ENCODE results near the gene RNLS. TPM values are rescaled to one million over a fixed set of nuclear protein-coding genes. Genes with fewer than 3 reads are reported as not detected.

The RNLS gene
- total RNA-seq, 1 experiment from 2014 or later: not detected

DNA sequence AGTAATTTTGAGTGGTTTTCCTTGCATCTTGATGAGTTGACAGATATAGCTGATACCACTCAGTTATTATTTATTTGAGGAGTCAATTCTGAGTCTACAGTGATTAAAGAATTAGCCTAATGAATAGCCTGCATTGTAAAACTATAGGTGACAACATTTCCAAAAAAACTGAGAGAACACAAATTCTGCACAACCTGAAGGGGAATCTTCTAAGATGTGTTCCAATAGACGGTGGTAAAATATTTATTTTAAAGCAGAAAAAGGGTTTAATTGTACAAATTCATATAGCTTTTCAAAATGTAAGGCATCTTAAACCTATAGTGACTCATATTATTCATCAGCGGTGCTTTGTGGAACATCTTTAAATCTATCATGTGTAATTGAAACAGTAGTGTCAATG, 200.4 kb downstream of the RNLS start:
- intact Hi-C loops (cut with micrococcal nuclease): loop anchor here (10.0 kb wide), 1 partner anchor 848 kb away; no protein-coding TSS in a partner anchor
- CTCF ChIA-PET: no interaction called here
- TF ChIP-seq SIN3A (IDR thresholded peaks at IDR 0.05; ENCODE audit: low read depth) (no peak), EGR1 (IDR thresholded peaks at IDR 0.05; ENCODE audit: low read depth) (no peak), SP1 (IDR thresholded peaks at IDR 0.05; ENCODE audit: low read depth) (no peak), CEBPB (IDR thresholded peaks at IDR 0.05; ENCODE audit: low read depth) (no peak), POLR2A (IDR thresholded peaks at IDR 0.05; ENCODE audit: borderline replicate concordance, extremely low read depth, insufficient read depth, insufficient read length) (no peak), ZFX (IDR thresholded peaks at IDR 0.05) (no peak), SRF (IDR thresholded peaks at IDR 0.05; ENCODE audit: low read depth) (no peak), EZH2 (IDR thresholded peaks at IDR 0.05) (no peak), FOSL1 (IDR thresholded peaks at IDR 0.05; ENCODE audit: low read depth) (no peak), EZH2phosphoT487 (IDR thresholded peaks at IDR 0.05; ENCODE audit: borderline replicate concordance) (no peak), CBX3 (IDR thresholded peaks at IDR 0.05; ENCODE audit: low read depth) (no peak), ZNF274 (IDR thresholded peaks at IDR 0.05; ENCODE audit: low read depth, low read length) (no peak)
- TF ChIP-seq, protein P1, sequence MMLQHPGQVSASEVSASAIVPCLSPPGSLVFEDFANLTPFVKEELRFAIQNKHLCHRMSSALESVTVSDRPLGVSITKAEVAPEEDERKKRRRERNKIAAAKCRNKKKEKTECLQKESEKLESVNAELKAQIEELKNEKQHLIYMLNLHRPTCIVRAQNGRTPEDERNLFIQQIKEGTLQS (IDR thresholded peaks at IDR 0.05): no peak
- TF ChIP-seq, protein P2, sequence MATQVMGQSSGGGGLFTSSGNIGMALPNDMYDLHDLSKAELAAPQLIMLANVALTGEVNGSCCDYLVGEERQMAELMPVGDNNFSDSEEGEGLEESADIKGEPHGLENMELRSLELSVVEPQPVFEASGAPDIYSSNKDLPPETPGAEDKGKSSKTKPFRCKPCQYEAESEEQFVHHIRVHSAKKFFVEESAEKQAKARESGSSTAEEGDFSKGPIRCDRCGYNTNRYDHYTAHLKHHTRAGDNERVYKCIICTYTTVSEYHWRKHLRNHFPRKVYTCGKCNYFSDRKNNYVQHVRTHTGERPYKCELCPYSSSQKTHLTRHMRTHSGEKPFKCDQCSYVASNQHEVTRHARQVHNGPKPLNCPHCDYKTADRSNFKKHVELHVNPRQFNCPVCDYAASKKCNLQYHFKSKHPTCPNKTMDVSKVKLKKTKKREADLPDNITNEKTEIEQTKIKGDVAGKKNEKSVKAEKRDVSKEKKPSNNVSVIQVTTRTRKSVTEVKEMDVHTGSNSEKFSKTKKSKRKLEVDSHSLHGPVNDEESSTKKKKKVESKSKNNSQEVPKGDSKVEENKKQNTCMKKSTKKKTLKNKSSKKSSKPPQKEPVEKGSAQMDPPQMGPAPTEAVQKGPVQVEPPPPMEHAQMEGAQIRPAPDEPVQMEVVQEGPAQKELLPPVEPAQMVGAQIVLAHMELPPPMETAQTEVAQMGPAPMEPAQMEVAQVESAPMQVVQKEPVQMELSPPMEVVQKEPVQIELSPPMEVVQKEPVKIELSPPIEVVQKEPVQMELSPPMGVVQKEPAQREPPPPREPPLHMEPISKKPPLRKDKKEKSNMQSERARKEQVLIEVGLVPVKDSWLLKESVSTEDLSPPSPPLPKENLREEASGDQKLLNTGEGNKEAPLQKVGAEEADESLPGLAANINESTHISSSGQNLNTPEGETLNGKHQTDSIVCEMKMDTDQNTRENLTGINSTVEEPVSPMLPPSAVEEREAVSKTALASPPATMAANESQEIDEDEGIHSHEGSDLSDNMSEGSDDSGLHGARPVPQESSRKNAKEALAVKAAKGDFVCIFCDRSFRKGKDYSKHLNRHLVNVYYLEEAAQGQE (IDR thresholded peaks at IDR 0.05; ENCODE audit: low read depth): no peak
- TF ChIP-seq, protein P3, sequence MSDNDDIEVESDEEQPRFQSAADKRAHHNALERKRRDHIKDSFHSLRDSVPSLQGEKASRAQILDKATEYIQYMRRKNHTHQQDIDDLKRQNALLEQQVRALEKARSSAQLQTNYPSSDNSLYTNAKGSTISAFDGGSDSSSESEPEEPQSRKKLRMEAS (IDR thresholded peaks at IDR 0.05): no peak
- Histone ChIP-seq H3K79me2 (ENCODE audit: insufficient read depth, low read length) (no peaks in the 10 kb centered on the region), H3K4me3 (replicated peaks in 1 of 2; ENCODE audit: low read depth in 1 of 2, low read length in 2 of 2) (no peak overlapping the region), H3K36me3 (ENCODE audit: control insufficient read depth in 1 of 2, insufficient read depth in 2 of 2, low read length in 2 of 2) (no peaks in the 10 kb centered on the region), H3K9me3 (ENCODE audit: control insufficient read depth in 1 of 2, insufficient read depth in 1 of 2, low read depth in 1 of 2, low read length in 2 of 2) (no peaks in the 10 kb centered on the region), H3K27me3 (ENCODE audit: insufficient read depth, low read length) (no peaks in the 10 kb centered on the region), H3K4me1 (ENCODE audit: control insufficient read depth in 1 of 2, insufficient read depth in 2 of 2, low read length in 2 of 2) (peaks cover 26 to 30% of the 10 kb centered on the region in 2 experiments), H3K9ac (ENCODE audit: low read length) (no peak overlapping the region), H3K4me2 (ENCODE audit: low read length) (no peak overlapping the region), H3K9me2 (ENCODE audit: insufficient read depth) (no peaks in the 10 kb centered on the region), H3K27ac (ENCODE audit: low read depth, low read length) (no peak overlapping the region), H4K20me1 (ENCODE audit: insufficient read depth) (no peaks in the 10 kb centered on the region), H2AFZ (ENCODE audit: low read depth, low read length, poor library complexity, severe bottlenecking) (peak overlapping the region; percentile 36)
- POLR2A ChIA-PET: interaction anchor here (1.2 kb wide), 1 partner anchor 532 kb away, joined by 3 read pairs; no protein-coding TSS in a partner anchor
- no peak for ATAC-seq
- DNase-seq (ENCODE audit: low read depth, low spot score): no peak
- BruUV-seq (replicated peaks): no TSS peak
- RAD21 ChIA-PET (ENCODE audit: low non-redundant PET in 1 of 2, low total read pairs in 2 of 2, uncharacterized antibody in 2 of 2, unreplicated experiment in 2 of 2): no interaction called here

Measured in HCT116 (cell line).